ENCODE results near the gene PDAP1.

PDAP1 gene

DNA sequence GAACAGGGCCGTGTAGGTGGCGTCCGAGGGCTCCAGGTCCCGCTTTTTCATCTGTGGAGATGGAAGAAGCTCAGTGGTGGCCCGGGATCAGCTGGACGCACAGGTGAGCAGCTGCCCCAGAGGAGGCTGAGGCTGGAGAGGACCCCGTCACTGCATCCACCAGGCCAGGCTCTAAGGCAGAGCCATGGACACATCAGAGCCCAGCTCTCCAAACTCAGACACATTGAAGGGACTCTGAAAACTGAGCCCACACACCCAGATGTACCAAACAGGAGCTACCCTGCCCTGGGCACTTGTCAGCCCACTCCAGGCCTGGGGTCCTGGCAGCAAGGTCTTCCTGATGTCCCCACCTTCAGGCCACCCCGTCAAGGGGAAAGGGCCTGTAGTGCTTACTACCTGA is 21.4 kb upstream of the PDAP1 start:
- Histone ChIP-seq H3K36me3 (ENCODE audit: insufficient read depth, low read length) (peaks cover 51% of the 10 kb centered on the region; the same call in 1 of the 2 replicates), H3K4me3 (no peak overlapping the region), H3K27ac (no peak overlapping the region), H3K9me3 (ENCODE audit: low read depth, low read length) (no peaks in the 10 kb centered on the region), H3K9ac (ENCODE audit: insufficient read length) (no peak overlapping the region)
- TF ChIP-seq EZH2 (IDR thresholded peaks at IDR 0.05): no peak
- TF ChIP-seq FOXP2 (optimal IDR thresholded peaks at IDR 0.05; ENCODE audit: control extremely low read depth, extremely low read length, insufficient read depth): no peak
- no peak for TF ChIP-seq POLR2AphosphoS5 (IDR thresholded peaks at IDR 0.05; ENCODE audit: borderline replicate concordance, low read depth, low read length)
- no peak for DNase-seq (ENCODE audit: low read depth, low spot score)

DNA sequence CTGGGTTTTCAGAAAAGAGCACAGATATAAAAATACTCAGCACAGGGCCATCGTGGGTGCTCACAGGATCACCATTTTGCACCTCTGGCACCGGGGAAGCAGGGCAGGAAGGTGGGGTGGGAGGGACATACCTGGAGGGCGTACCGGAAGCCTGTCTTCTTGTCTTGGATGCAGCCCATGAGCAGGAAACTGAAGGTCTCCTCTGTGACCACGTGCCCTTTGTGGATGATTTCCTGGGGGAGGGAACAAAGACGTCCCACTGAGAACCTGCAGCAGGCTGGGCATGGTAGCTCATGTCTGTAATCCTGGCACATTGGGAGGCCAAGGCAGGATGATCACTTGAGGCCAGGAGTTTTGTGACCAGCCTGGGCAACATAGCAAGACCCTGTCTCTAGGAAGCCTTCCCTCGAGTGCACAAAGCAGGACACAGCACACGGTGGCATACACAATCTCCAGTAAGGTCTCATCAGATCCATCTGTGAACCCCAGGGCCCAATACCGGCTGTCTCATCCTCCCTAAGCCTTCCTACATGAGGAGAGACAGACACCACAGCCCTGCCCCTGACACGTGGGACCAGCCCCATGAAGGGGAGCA is 20.7 kb upstream of the PDAP1 start:
- TF ChIP-seq EZH2 (IDR thresholded peaks at IDR 0.05) (no peak), POLR2AphosphoS5 (IDR thresholded peaks at IDR 0.05; ENCODE audit: borderline replicate concordance, low read depth, low read length) (no peak), FOXP2 (optimal IDR thresholded peaks at IDR 0.05; ENCODE audit: control extremely low read depth, extremely low read length, insufficient read depth) (no peak)
- Histone ChIP-seq H3K27ac (no peak overlapping the region), H3K9ac (ENCODE audit: insufficient read length) (no peak overlapping the region), H3K9me3 (ENCODE audit: low read depth, low read length) (no peaks in the 10 kb centered on the region), H3K36me3 (ENCODE audit: insufficient read depth, low read length) (peaks cover 51% of the 10 kb centered on the region; the same call in 1 of the 2 replicates), H3K4me3 (no peak overlapping the region)
- no peak for DNase-seq (ENCODE audit: low read depth, low spot score)

DNA sequence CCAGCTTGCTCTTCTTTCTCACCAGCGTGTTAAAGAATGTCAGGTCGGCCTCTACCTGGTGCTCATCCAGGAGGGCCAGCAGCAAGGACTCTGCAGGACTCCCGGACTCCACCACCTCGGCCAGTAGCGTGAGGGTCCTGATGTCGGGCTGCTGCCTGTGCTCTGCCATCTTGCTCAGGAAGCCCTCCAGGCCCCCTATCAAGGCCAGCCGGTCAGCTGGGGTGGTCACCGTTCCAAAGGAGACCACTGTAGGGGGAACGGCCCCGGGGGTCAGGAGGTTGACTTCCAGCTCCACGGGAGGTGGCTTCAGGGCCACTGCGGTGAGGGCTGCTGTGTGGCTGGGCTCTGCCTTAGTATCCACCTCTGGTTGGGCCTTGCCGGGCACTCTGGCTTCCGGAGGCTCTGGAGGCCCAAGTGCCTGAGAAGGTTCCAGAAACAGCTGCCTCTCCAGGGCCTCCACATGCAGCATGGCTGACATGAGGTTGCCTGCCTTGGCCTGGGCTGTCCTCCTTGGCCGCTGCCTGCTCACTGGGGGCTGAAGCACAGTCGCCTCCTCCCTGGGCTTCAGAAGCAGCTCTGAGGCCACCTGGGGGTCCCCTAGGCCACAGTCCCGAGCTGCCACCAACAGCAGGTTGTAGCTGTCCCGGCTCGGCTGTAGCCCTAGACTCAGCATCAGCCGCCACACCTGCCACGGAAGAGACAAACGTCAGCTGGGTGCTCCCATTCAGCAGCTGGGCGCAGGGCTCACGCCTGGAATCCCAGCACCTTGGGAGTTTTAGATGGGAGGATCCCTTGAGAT is 16.7 kb upstream of the PDAP1 start:
- DNase-seq (ENCODE audit: low read depth, low spot score): no peak
- Histone ChIP-seq H3K9ac (ENCODE audit: insufficient read length) (no peak overlapping the region), H3K4me3 (no peak overlapping the region), H3K36me3 (ENCODE audit: insufficient read depth, low read length) (peaks cover 42% of the 10 kb centered on the region; the same call in 1 of the 2 replicates), H3K27ac (no peak overlapping the region), H3K9me3 (ENCODE audit: low read depth, low read length) (no peaks in the 10 kb centered on the region)
- TF ChIP-seq POLR2AphosphoS5 (IDR thresholded peaks at IDR 0.05; ENCODE audit: borderline replicate concordance, low read depth, low read length): no peak
- no peak for TF ChIP-seq FOXP2 (optimal IDR thresholded peaks at IDR 0.05; ENCODE audit: control extremely low read depth, extremely low read length, insufficient read depth)
- no peak for TF ChIP-seq EZH2 (IDR thresholded peaks at IDR 0.05)

DNA sequence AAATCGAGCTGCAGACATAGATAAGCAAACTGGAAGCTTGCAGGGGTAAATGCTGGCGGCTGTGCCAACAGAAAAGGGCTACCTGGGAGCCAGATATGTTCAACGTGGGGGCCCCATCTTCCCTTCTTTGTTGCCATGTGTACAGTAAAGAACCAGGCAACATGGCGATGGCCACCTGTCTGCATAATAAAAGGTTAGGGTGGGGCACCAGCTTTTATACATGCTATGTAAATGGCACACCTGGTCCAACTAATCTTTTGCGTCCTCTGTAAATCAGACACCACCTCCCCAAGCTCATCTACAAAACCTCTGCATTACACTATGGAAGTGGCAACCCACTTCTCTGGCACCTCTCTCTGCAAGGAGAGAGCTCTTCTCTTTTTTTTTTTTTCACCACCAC is 14.2 kb upstream of the PDAP1 start:
- DNase-seq (ENCODE audit: low read depth, low spot score): no peak
- H3K9ac ChIP-seq (ENCODE audit: insufficient read length): no peak overlapping the region
- H3K4me3 ChIP-seq: no peak overlapping the region
- TF ChIP-seq FOXP2 (optimal IDR thresholded peaks at IDR 0.05; ENCODE audit: control extremely low read depth, extremely low read length, insufficient read depth): no peak
- TF ChIP-seq EZH2 (IDR thresholded peaks at IDR 0.05): no peak
- no peak for TF ChIP-seq POLR2AphosphoS5 (IDR thresholded peaks at IDR 0.05; ENCODE audit: borderline replicate concordance, low read depth, low read length)
- H3K27ac ChIP-seq: peak overlapping the region; percentile 57; the same call in 1 of the 2 replicates
- no peaks in the 10 kb centered on the region for H3K9me3 ChIP-seq (ENCODE audit: low read depth, low read length)
- H3K36me3 ChIP-seq (ENCODE audit: insufficient read depth, low read length): peaks cover 52% of the 10 kb centered on the region

DNA sequence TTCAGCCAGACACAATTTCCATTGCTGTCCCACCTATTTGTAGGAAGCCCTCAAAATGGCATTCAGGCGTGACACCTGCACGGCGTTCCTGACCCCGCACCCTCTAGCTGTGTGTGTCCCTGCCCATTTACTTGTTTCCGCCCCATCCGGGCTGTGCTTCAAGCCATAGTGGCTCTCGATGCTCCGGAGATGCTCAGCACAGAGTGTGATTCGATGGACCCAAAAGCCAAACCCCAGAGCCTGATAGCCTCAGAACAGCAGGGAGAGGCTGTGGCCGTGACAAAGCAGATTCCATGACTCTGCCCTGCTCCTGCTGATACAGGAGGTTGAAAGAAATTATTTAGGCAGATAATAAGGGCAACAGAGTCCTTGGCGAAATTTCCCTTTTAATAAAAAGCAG is 13.8 kb upstream of the PDAP1 start:
- H3K9ac ChIP-seq (ENCODE audit: insufficient read length): no peak overlapping the region
- H3K27ac ChIP-seq: peak overlapping the region; percentile 57
- no peak for TF ChIP-seq EZH2 (IDR thresholded peaks at IDR 0.05)
- no peak for TF ChIP-seq POLR2AphosphoS5 (IDR thresholded peaks at IDR 0.05; ENCODE audit: borderline replicate concordance, low read depth, low read length)
- TF ChIP-seq FOXP2 (optimal IDR thresholded peaks at IDR 0.05; ENCODE audit: control extremely low read depth, extremely low read length, insufficient read depth): no peak
- H3K36me3 ChIP-seq (ENCODE audit: insufficient read depth, low read length): peaks cover 56% of the 10 kb centered on the region
- no peak overlapping the region for H3K4me3 ChIP-seq
- no peak for DNase-seq (ENCODE audit: low read depth, low spot score)
- H3K9me3 ChIP-seq (ENCODE audit: low read depth, low read length): no peaks in the 10 kb centered on the region

DNA sequence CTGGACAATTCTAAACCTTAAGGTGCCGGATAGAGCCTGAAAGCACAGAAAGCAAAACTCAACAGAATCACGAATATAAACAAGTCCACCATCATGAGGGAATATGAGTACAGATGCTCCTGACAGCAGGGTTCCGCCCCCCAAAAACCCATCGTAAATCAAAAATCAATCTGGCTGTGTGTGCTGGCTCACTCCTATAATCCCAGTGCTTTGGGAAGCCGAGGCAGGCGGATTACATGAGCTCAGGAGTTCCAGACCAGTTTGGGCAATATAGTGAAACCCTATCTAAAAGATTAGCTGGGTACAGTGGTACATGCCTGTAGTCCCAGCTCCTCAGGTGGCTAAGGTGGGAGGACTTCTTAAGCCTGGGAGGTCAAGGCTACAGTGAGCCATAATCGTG is 12.6 kb upstream of the PDAP1 start:
- Histone ChIP-seq H3K36me3 (ENCODE audit: insufficient read depth, low read length) (peaks cover 68% of the 10 kb centered on the region), H3K9me3 (ENCODE audit: low read depth, low read length) (no peaks in the 10 kb centered on the region), H3K27ac (no peak overlapping the region), H3K4me3 (no peak overlapping the region), H3K9ac (ENCODE audit: insufficient read length) (no peak overlapping the region)
- TF ChIP-seq FOXP2 (optimal IDR thresholded peaks at IDR 0.05; ENCODE audit: control extremely low read depth, extremely low read length, insufficient read depth): no peak
- no peak for TF ChIP-seq POLR2AphosphoS5 (IDR thresholded peaks at IDR 0.05; ENCODE audit: borderline replicate concordance, low read depth, low read length)
- no peak for TF ChIP-seq EZH2 (IDR thresholded peaks at IDR 0.05)
- no peak for DNase-seq (ENCODE audit: low read depth, low spot score)

DNA sequence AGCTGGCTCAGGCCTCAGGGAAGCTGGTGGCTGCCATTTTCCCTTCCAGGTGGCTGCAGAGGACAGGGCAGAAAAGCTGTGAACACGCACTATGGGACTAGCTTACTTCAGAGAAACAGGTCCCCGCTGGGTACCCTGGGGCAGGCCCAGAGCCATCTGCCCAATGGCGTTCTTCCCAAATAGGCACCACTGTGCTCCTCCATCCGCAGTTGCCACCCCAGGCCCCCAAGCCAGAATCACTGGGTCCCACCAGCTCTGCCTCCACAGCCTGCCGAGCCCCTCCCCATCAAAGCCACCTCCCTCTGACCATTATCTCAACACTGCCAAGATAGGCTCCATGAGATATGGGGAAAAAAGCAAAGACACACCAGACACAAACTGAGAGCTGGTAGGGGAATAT is 11.8 kb upstream of the PDAP1 start:
- peaks cover 69% of the 10 kb centered on the region for H3K36me3 ChIP-seq (ENCODE audit: insufficient read depth, low read length)
- DNase-seq (ENCODE audit: low read depth, low spot score): no peak
- H3K4me3 ChIP-seq: no peak overlapping the region
- H3K9ac ChIP-seq (ENCODE audit: insufficient read length): no peak overlapping the region
- no peak overlapping the region for H3K27ac ChIP-seq
- no peaks in the 10 kb centered on the region for H3K9me3 ChIP-seq (ENCODE audit: low read depth, low read length)
- TF ChIP-seq EZH2 (IDR thresholded peaks at IDR 0.05) (no peak), FOXP2 (optimal IDR thresholded peaks at IDR 0.05; ENCODE audit: control extremely low read depth, extremely low read length, insufficient read depth) (no peak), POLR2AphosphoS5 (IDR thresholded peaks at IDR 0.05; ENCODE audit: borderline replicate concordance, low read depth, low read length) (no peak)

DNA sequence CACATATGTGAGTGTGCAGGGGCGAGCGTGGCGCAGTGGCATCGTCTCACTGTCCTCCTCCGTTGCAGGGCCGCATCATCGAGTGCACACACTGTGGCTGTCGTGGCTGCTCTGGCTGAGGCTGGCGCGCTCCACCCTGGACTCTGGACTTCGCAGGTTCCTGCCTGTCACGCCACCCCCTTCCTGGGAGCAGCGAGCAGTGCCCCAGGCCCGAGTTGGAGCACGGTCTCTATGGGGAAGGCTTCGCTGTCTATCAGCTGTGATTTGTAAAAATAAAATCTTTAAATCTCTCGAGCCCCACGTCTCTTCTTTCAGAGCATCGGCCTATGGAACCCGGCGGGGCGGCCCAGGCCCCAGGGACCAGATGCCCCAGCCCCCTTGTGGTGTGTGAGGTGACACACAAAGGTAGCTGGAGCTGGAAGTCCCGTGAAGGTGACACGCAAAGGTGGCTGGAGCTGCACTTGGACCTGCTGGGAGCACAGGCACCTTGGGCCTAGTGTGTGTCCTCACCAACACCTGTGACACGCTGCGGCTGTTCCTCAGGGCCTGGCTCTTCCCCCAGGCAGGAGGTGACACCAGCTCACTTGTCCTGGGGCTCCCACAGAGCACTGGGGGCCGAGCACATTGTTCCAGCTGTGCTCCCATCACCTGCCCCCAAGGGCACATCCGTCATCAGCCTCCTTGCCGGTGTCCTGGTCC is 11.1 kb upstream of the PDAP1 start:
- no peak overlapping the region for H3K27ac ChIP-seq
- peaks cover 70% of the 10 kb centered on the region for H3K36me3 ChIP-seq (ENCODE audit: insufficient read depth, low read length)
- no peak for TF ChIP-seq EZH2 (IDR thresholded peaks at IDR 0.05)
- H3K9me3 ChIP-seq (ENCODE audit: low read depth, low read length): no peaks in the 10 kb centered on the region
- no peak for DNase-seq (ENCODE audit: low read depth, low spot score)
- H3K4me3 ChIP-seq: no peak overlapping the region
- H3K9ac ChIP-seq (ENCODE audit: insufficient read length): no peak overlapping the region
